Measurements from ENCODE around the gene CDK18.

CDK18 gene

DNA sequence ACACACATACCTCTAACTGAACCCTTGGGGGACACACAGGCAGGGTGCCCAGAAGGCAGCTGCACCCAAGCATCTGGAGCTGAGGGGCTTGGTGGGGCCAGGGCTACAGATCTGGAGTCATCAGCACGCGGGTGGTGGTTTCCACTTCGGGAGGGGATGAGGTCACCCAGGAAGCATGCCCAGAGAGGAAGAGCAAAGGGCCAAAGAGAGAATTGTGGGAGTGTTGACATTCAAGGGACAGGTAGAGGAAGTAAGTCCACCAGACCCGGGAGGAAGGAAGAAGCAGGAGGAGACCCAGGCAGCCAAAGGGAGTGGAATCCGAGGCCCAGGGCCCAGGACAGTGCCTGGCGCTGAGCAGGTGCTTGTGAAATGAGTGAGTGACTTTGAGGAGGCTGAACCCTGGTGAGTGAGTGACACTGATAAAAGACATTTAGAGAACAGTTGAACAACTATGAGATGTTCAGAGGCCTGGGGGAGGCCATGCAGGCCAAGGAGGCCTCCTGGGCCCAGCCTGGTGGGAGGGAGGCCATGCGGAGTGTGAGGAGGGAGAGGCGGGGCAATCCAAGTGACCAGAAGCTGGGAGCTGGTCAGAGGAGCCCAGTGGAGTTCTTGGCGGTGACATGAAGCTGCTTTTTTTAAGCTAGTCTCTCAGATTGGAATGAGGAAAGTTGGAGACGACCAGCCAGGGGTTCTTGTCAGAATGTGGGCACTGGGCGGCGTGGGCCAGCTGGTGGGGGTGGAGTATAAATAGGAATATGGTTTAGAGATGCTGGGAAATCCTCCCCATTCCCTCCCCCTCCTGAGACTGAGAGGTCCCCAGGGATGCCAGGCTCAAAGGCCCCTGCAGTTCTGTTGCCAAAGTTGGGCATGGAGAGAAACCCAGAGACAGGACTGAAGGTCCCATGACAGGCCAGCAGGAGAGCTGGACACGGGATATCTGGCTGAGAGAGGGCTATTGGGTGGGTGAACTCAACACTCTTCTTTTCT, 7.9 kb downstream of the CDK18 start:
- Histone ChIP-seq H3K9me3 (ENCODE audit: control insufficient read depth, insufficient read depth, low read depth, low read length) (no peaks in the 10 kb centered on the region), H3K27ac (ENCODE audit: extremely low read depth, low read depth, low read length) (no peak overlapping the region), H3K4me3 (ENCODE audit: low read depth, low read length) (no peak overlapping the region), H3K36me3 (ENCODE audit: control insufficient read depth in 2 of 2, insufficient read depth in 1 of 2, low read length in 2 of 2) (no peaks in the 10 kb centered on the region), H3K4me1 (ENCODE audit: control insufficient read depth, insufficient read depth, low read length) (no peaks in the 10 kb centered on the region)
- CTCF ChIA-PET = interaction anchor here (2.3 to 6.4 kb wide), 2 partner anchors 12 to 24 kb away, joined by 15 to 43 read pairs; no protein-coding TSS in a partner anchor
- POLR2A ChIA-PET = no interaction called here
- TF ChIP-seq, protein P1, sequence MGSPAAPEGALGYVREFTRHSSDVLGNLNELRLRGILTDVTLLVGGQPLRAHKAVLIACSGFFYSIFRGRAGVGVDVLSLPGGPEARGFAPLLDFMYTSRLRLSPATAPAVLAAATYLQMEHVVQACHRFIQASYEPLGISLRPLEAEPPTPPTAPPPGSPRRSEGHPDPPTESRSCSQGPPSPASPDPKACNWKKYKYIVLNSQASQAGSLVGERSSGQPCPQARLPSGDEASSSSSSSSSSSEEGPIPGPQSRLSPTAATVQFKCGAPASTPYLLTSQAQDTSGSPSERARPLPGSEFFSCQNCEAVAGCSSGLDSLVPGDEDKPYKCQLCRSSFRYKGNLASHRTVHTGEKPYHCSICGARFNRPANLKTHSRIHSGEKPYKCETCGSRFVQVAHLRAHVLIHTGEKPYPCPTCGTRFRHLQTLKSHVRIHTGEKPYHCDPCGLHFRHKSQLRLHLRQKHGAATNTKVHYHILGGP (tag by site-specific recombination; IDR thresholded peaks at IDR 0.05) = no peak
- TF ChIP-seq OSR2 (tag by site-specific recombination; IDR thresholded peaks at IDR 0.05) = no peak
- TF ChIP-seq, protein P2, sequence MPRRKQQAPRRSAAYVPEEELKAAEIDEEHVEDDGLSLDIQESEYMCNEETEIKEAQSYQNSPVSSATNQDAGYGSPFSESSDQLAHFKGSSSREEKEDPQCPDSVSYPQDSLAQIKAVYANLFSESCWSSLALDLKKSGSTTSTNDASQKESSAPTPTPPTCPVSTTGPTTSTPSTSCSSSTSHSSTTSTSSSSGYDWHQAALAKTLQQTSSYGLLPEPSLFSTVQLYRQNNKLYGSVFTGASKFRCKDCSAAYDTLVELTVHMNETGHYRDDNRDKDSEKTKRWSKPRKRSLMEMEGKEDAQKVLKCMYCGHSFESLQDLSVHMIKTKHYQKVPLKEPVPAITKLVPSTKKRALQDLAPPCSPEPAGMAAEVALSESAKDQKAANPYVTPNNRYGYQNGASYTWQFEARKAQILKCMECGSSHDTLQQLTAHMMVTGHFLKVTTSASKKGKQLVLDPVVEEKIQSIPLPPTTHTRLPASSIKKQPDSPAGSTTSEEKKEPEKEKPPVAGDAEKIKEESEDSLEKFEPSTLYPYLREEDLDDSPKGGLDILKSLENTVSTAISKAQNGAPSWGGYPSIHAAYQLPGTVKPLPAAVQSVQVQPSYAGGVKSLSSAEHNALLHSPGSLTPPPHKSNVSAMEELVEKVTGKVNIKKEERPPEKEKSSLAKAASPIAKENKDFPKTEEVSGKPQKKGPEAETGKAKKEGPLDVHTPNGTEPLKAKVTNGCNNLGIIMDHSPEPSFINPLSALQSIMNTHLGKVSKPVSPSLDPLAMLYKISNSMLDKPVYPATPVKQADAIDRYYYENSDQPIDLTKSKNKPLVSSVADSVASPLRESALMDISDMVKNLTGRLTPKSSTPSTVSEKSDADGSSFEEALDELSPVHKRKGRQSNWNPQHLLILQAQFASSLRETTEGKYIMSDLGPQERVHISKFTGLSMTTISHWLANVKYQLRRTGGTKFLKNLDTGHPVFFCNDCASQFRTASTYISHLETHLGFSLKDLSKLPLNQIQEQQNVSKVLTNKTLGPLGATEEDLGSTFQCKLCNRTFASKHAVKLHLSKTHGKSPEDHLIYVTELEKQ (tag by site-specific recombination; IDR thresholded peaks at IDR 0.05; ENCODE audit: borderline replicate concordance) = no peak
- TF ChIP-seq, protein P3, sequence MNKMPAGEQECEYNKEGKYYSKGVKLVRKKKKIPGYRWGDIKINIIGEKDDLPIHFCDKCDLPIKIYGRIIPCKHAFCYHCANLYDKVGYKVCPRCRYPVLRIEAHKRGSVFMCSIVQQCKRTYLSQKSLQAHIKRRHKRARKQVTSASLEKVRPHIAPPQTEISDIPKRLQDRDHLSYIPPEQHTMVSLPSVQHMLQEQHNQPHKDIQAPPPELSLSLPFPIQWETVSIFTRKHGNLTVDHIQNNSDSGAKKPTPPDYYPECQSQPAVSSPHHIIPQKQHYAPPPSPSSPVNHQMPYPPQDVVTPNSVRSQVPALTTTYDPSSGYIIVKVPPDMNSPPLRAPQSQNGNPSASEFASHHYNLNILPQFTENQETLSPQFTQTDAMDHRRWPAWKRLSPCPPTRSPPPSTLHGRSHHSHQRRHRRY (tag by site-specific recombination; IDR thresholded peaks at IDR 0.05) = no peak
- no peak for TF ChIP-seq ZNF266 (tag by site-specific recombination; IDR thresholded peaks at IDR 0.05; ENCODE audit: low read depth)
- 0 out of 2 replicates have a peak, but pooled peaks have one; percentile 19 for TF ChIP-seq ZFHX2 (tag by site-specific recombination; conservative IDR thresholded peaks at IDR 0.05)
- no peak for TF ChIP-seq ZNF585B (tag by site-specific recombination; IDR thresholded peaks at IDR 0.05)
- TF ChIP-seq ZEB2 (tag by site-specific recombination; IDR thresholded peaks at IDR 0.05) = 0 out of 2 replicates have a peak, but pooled peaks have one; percentile 23
- TF ChIP-seq, protein P4, sequence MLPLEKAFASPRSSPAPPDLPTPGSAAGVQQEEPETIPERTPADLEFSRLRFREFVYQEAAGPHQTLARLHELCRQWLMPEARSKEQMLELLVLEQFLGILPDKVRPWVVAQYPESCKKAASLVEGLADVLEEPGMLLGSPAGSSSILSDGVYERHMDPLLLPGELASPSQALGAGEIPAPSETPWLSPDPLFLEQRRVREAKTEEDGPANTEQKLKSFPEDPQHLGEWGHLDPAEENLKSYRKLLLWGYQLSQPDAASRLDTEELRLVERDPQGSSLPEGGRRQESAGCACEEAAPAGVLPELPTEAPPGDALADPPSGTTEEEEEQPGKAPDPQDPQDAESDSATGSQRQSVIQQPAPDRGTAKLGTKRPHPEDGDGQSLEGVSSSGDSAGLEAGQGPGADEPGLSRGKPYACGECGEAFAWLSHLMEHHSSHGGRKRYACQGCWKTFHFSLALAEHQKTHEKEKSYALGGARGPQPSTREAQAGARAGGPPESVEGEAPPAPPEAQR (tag by site-specific recombination; IDR thresholded peaks at IDR 0.05) = no peak
- TF ChIP-seq ZNF747 (tag by site-specific recombination; IDR thresholded peaks at IDR 0.05) = no peak
- TF ChIP-seq, protein P5, sequence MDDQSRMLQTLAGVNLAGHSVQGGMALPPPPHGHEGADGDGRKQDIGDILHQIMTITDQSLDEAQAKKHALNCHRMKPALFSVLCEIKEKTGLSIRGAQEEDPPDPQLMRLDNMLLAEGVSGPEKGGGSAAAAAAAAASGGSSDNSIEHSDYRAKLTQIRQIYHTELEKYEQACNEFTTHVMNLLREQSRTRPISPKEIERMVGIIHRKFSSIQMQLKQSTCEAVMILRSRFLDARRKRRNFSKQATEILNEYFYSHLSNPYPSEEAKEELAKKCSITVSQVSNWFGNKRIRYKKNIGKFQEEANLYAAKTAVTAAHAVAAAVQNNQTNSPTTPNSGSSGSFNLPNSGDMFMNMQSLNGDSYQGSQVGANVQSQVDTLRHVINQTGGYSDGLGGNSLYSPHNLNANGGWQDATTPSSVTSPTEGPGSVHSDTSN (CRISPR knock-in tag; IDR thresholded peaks at IDR 0.05) = no peak
- TF ChIP-seq TRIM28 (IDR thresholded peaks at IDR 0.05; ENCODE audit: borderline replicate concordance, low read length) = no peak
- no peak for TF ChIP-seq ZNF132 (tag by site-specific recombination; IDR thresholded peaks at IDR 0.05; ENCODE audit: borderline replicate concordance)
- TF ChIP-seq, protein P6, sequence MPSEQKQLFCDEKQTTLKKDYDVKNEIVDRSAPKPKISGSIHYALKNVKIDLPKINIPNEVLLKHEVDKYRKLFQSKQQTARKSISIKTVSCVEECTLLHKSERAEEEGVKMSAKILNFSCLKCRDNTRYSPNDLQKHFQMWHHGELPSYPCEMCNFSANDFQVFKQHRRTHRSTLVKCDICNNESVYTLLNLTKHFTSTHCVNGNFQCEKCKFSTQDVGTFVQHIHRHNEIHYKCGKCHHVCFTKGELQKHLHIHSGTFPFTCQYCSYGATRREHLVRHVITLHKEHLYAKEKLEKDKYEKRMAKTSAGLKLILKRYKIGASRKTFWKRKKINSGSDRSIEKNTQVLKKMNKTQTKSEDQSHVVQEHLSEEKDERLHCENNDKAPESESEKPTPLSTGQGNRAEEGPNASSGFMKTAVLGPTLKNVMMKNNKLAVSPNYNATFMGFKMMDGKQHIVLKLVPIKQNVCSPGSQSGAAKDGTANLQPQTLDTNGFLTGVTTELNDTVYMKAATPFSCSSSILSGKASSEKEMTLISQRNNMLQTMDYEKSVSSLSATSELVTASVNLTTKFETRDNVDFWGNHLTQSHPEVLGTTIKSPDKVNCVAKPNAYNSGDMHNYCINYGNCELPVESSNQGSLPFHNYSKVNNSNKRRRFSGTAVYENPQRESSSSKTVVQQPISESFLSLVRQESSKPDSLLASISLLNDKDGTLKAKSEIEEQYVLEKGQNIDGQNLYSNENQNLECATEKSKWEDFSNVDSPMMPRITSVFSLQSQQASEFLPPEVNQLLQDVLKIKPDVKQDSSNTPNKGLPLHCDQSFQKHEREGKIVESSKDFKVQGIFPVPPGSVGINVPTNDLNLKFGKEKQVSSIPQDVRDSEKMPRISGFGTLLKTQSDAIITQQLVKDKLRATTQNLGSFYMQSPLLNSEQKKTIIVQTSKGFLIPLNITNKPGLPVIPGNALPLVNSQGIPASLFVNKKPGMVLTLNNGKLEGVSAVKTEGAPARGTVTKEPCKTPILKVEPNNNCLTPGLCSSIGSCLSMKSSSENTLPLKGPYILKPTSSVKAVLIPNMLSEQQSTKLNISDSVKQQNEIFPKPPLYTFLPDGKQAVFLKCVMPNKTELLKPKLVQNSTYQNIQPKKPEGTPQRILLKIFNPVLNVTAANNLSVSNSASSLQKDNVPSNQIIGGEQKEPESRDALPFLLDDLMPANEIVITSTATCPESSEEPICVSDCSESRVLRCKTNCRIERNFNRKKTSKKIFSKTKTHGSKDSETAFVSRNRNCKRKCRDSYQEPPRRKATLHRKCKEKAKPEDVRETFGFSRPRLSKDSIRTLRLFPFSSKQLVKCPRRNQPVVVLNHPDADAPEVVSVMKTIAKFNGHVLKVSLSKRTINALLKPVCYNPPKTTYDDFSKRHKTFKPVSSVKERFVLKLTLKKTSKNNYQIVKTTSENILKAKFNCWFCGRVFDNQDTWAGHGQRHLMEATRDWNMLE (tag by site-specific recombination; conservative IDR thresholded peaks at IDR 0.05; ENCODE audit: low read depth) = 0 out of 2 replicates have a peak, but pooled peaks have one; percentile 27
- TF ChIP-seq, protein P7, sequence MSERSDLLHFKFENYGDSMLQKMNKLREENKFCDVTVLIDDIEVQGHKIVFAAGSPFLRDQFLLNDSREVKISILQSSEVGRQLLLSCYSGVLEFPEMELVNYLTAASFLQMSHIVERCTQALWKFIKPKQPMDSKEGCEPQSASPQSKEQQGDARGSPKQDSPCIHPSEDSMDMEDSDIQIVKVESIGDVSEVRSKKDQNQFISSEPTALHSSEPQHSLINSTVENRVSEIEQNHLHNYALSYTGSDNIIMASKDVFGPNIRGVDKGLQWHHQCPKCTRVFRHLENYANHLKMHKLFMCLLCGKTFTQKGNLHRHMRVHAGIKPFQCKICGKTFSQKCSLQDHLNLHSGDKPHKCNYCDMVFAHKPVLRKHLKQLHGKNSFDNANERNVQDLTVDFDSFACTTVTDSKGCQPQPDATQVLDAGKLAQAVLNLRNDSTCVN (tag by site-specific recombination; optimal IDR thresholded peaks at IDR 0.05) = no peak
- 0 out of 2 replicates have a peak, but pooled peaks have one; percentile 18 for TF ChIP-seq ZNF324 (tag by site-specific recombination; IDR thresholded peaks at IDR 0.05)

All from HEK293 (cell line).